NCI-H146 (cell line): ENCODE results near the gene CRAMP1.
"Not testable (repeated sequence)": the region's sequence is repeated elsewhere in the genome, so short reads cannot be mapped to it uniquely, and the experiment has no call there.

Experiments used
- DNase-seq: peaks from one replicate; lab custom pipeline; 2025; lab: John Stamatoyannopoulos, UW

Gene CRAMP1

GRCh38 chr16:1713933-1714332, 101.8 kb downstream of the CRAMP1 start:
- no peak for DNase-seq

- no peak for DNase-seq
These were observed 103.1 kb downstream of the CRAMP1 start for GRCh38 chr16:1715220-1715619.

GRCh38 chr16:1718236-1718635, 106.1 kb downstream of the CRAMP1 start:
- DNase-seq: not testable (repeated sequence)

GRCh38 chr16:1719559-1720229, 107.5 kb downstream of the CRAMP1 start:
- peak; percentile 8 for DNase-seq

- DNase-seq: no peak
These were observed 109.2 kb downstream of the CRAMP1 start for GRCh38 chr16:1721372-1721771.

GRCh38 chr16:1723450-1724147, 111.4 kb downstream of the CRAMP1 start:
- peak; percentile 26 for DNase-seq

- DNase-seq: no peak
These were observed 112.3 kb downstream of the CRAMP1 start for GRCh38 chr16:1724491-1724890.

- DNase-seq: no peak
These were observed 114.7 kb downstream of the CRAMP1 start for GRCh38 chr16:1726661-1727502.
